GM19395 (cell line): ENCODE results near the gene IFRD1.
"Not testable (repeated sequence)": the region's sequence is repeated elsewhere in the genome, so short reads cannot be mapped to it uniquely, and the experiment has no call there.

ENCODE experiments used
- ATAC-seq: cut with Tn5 transposase; IDR thresholded peaks from one replicate; pipeline ENCODE4 v1.9.1; 2021; ENCODE audit warnings: mild to moderate bottlenecking, moderate library complexity; ENCODE audit not compliant: unreplicated experiment

IFRD1 gene

GRCh38 chr7:112515989-112516388, 65.7 kb downstream of the IFRD1 start:
- ATAC-seq: no peak

DNA sequence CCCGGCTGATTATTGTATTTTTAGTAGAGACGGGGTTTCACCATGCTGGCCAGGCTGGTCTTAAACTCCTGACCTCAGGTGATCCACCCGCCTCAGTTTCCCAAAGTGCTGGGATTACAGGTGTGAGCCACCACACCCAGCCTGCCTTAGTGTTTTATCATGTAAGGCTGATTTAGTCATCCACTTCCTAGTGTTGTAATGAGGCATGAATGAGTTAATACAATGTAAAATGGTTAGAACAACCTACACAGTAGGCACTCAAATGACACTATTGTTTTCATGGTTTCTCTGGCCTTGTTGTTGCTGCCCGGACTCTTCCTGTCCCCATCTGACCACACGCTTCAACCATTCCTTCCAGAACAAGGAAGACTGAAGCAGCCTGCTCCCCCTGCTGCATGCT, 66.2 kb downstream of the IFRD1 start:
- not testable (repeated sequence) for ATAC-seq

- ATAC-seq: no peak
Observed at GRCh38 chr7:112517487-112517886, 67.2 kb downstream of the IFRD1 start.

- no peak for ATAC-seq
Observed at GRCh38 chr7:112520787-112521186, 70.5 kb downstream of the IFRD1 start.

- ATAC-seq: no peak
Observed at GRCh38 chr7:112521942-112522341, 71.7 kb downstream of the IFRD1 start.

- ATAC-seq: no peak
Observed at GRCh38 chr7:112523871-112524270, 73.6 kb downstream of the IFRD1 start.
